Measurements from ENCODE around the gene FMO5.
"Not testable (repeated sequence)": the region's sequence is repeated elsewhere in the genome, so short reads cannot be mapped to it uniquely, and the experiment has no call there.

Gene FMO5

GRCh38 chr1:147209825-147210821 is 15.0 kb downstream of the FMO5 start:
- Histone ChIP-seq H3K36me3 (no peaks in the 10 kb centered on the region; the same call in 1 of the 2 replicates), H3K4me2 (no peak overlapping the region), H3K9me3 (no peaks in the 10 kb centered on the region), H4K20me1 (no peaks in the 10 kb centered on the region), H3K9ac (no peak overlapping the region), H3K27ac (no peak overlapping the region), H3K4me3 (no peak overlapping the region), H3K4me1 (peaks cover 14% of the 10 kb centered on the region), H3K27me3 (no peaks in the 10 kb centered on the region)
- TF ChIP-seq Cebpa-rat (IDR thresholded peaks at IDR 0.05) = no peak

- Histone ChIP-seq H3K4me2 (no peak overlapping the region), H3K4me3 (no peak overlapping the region), H3K9me3 (no peaks in the 10 kb centered on the region), H3K36me3 (no peaks in the 10 kb centered on the region; the same call in 1 of the 2 replicates), H3K27ac (no peak overlapping the region), H3K4me1 (peaks cover 14% of the 10 kb centered on the region), H3K9ac (no peak overlapping the region), H4K20me1 (no peaks in the 10 kb centered on the region), H3K27me3 (no peaks in the 10 kb centered on the region)
- no peak for TF ChIP-seq Cebpa-rat (IDR thresholded peaks at IDR 0.05)
Observed at GRCh38 chr1:147208619-147209018, 16.5 kb downstream of the FMO5 start.

GRCh38 chr1:147207192-147207591 is 17.9 kb downstream of the FMO5 start:
- Histone ChIP-seq H4K20me1 (no peaks in the 10 kb centered on the region), H3K27me3 (no peaks in the 10 kb centered on the region), H3K9me3 (no peaks in the 10 kb centered on the region), H3K36me3 (no peaks in the 10 kb centered on the region; the same call in 1 of the 2 replicates), H3K4me2 (no peak overlapping the region), H3K4me1 (peaks cover 18% of the 10 kb centered on the region), H3K9ac (no peak overlapping the region), H3K4me3 (no peak overlapping the region), H3K27ac (no peak overlapping the region)
- TF ChIP-seq Cebpa-rat (IDR thresholded peaks at IDR 0.05) = no peak

GRCh38 chr1:147204080-147204479 is 21.1 kb downstream of the FMO5 start:
- H3K9ac ChIP-seq = no peak overlapping the region
- no peak overlapping the region for H3K27ac ChIP-seq
- peaks cover 18% of the 10 kb centered on the region for H3K4me1 ChIP-seq
- H3K9me3 ChIP-seq = no peaks in the 10 kb centered on the region
- H3K4me3 ChIP-seq = no peak overlapping the region
- H4K20me1 ChIP-seq = no peaks in the 10 kb centered on the region
- H3K4me2 ChIP-seq = peak overlapping the region; percentile 37
- H3K36me3 ChIP-seq = no peaks in the 10 kb centered on the region; the same call in 1 of the 2 replicates
- TF ChIP-seq Cebpa-rat (IDR thresholded peaks at IDR 0.05) = no peak
- no peaks in the 10 kb centered on the region for H3K27me3 ChIP-seq

- Histone ChIP-seq H3K27ac (no peak overlapping the region), H3K4me3 (no peak overlapping the region), H3K4me1 (peaks cover 18% of the 10 kb centered on the region), H4K20me1 (no peaks in the 10 kb centered on the region), H3K9ac (no peak overlapping the region), H3K4me2 (no peak overlapping the region), H3K27me3 (no peaks in the 10 kb centered on the region), H3K36me3 (no peaks in the 10 kb centered on the region), H3K9me3 (no peaks in the 10 kb centered on the region)
- no peak for TF ChIP-seq Cebpa-rat (IDR thresholded peaks at IDR 0.05)
Observed at GRCh38 chr1:147202576-147202975, 22.6 kb downstream of the FMO5 start.

- Histone ChIP-seq H3K9me3 (no peaks in the 10 kb centered on the region), H4K20me1 (no peaks in the 10 kb centered on the region), H3K4me2 (no peak overlapping the region), H3K4me3 (no peak overlapping the region), H3K9ac (no peak overlapping the region), H3K4me1 (peaks cover 18% of the 10 kb centered on the region), H3K27ac (no peak overlapping the region), H3K27me3 (no peaks in the 10 kb centered on the region), H3K36me3 (no peaks in the 10 kb centered on the region)
- TF ChIP-seq Cebpa-rat (IDR thresholded peaks at IDR 0.05) = no peak
Observed at GRCh38 chr1:147201786-147202185, 23.4 kb downstream of the FMO5 start.

GRCh38 chr1:147201276-147201675 is 23.9 kb downstream of the FMO5 start:
- no peak for TF ChIP-seq Cebpa-rat (IDR thresholded peaks at IDR 0.05)
- H3K4me2 ChIP-seq = no peak overlapping the region
- H3K4me1 ChIP-seq = peaks cover 18% of the 10 kb centered on the region
- no peaks in the 10 kb centered on the region for H3K27me3 ChIP-seq
- H3K36me3 ChIP-seq = no peaks in the 10 kb centered on the region
- H3K27ac ChIP-seq = no peak overlapping the region
- no peak overlapping the region for H3K4me3 ChIP-seq
- H4K20me1 ChIP-seq = no peaks in the 10 kb centered on the region
- no peaks in the 10 kb centered on the region for H3K9me3 ChIP-seq
- no peak overlapping the region for H3K9ac ChIP-seq

GRCh38 chr1:147197324-147197723 is 27.8 kb downstream of the FMO5 start:
- not testable (repeated sequence) for H3K36me3 ChIP-seq, H3K27me3 ChIP-seq, H3K9me3 ChIP-seq, H3K4me2 ChIP-seq, H3K4me3 ChIP-seq, H3K9ac ChIP-seq, H3K27ac ChIP-seq, H4K20me1 ChIP-seq, H3K4me1 ChIP-seq

GRCh38 chr1:147189514-147189913 is 35.6 kb downstream of the FMO5 start:
- Histone ChIP-seq H3K4me1 (no peaks in the 10 kb centered on the region), H3K9me3 (0 out of 2 replicates have a peak, but pooled peaks cover 2% of the 10 kb centered on the region), H3K27ac (no peak overlapping the region), H4K20me1 (no peaks in the 10 kb centered on the region), H3K27me3 (no peaks in the 10 kb centered on the region), H3K4me3 (no peak overlapping the region), H3K4me2 (no peak overlapping the region), H3K9ac (no peak overlapping the region), H3K36me3 (no peaks in the 10 kb centered on the region)
- no peak for TF ChIP-seq Cebpa-rat (IDR thresholded peaks at IDR 0.05)

GRCh38 chr1:147185432-147185831 is 39.7 kb downstream of the FMO5 start:
- Histone ChIP-seq H3K9me3 (no peaks in the 10 kb centered on the region), H3K27ac (no peak overlapping the region), H3K4me1 (peaks cover 7% of the 10 kb centered on the region; the same call in 1 of the 2 replicates), H3K4me2 (no peak overlapping the region), H3K9ac (no peak overlapping the region), H3K4me3 (no peak overlapping the region), H3K27me3 (no peaks in the 10 kb centered on the region), H4K20me1 (no peaks in the 10 kb centered on the region), H3K36me3 (no peaks in the 10 kb centered on the region)
- no peak for TF ChIP-seq Cebpa-rat (IDR thresholded peaks at IDR 0.05)
